K562 (cell line): ENCODE results near the gene GRID2IP. TPM values are rescaled to one million over a fixed set of nuclear protein-coding genes. Genes with fewer than 3 reads are reported as not detected.

Experiments used
- ELF1 ChIP-seq: fragments of 200-800 bp; sonication (Bioruptor generic); IDR thresholded peaks from 2 replicates; pipeline ENCODE4 v1.6.1; 2016; ENCODE audit warnings: missing genetic modification characterization, missing compliant biosample characterization
- ETV5 ChIP-seq: sonication (generic); formaldehyde crosslinking; IDR thresholded peaks from 2 replicates; pipeline ENCODE4 v1.4.0; 2020; ENCODE audit warnings: low read depth, mild to moderate bottlenecking, missing genetic modification reagents
- MYBL2 ChIP-seq, 2 experiments: fragments of 450-650 bp in 1 of 2; sonication (generic) in 1 of 2; formaldehyde crosslinking in 1 of 2; IDR thresholded peaks; 2 replicates each; pipeline versions ENCODE4 v1.6.1 to v1.8.1; 2017 to 2022; ENCODE audit warnings: borderline replicate concordance in 1 of 2, inconsistent platforms in 1 of 2, low read depth in 1 of 2, mild to moderate bottlenecking in 1 of 2, missing genetic modification reagents in 1 of 2, moderate library complexity in 1 of 2
- PHB ChIP-seq: fragments of 250-450 bp; sonication (Bioruptor Pico); IDR thresholded peaks from 2 replicates; pipeline ENCODE4 v1.5.0; 2021
- PML ChIP-seq: IDR thresholded peaks from 2 replicates; pipeline ENCODE4 v1.6.1; 2012; ENCODE audit warnings: low read length, inconsistent platforms
- SIX5 ChIP-seq, 2 experiments: IDR thresholded peaks; 2 replicates each; pipeline ENCODE4 v1.6.1; 2011; ENCODE audit warnings: low read length in 2 of 2, borderline replicate concordance in 1 of 2, low read depth in 1 of 2, mild to moderate bottlenecking in 1 of 2, moderate library complexity in 1 of 2; ENCODE audit not compliant: insufficient read depth in 1 of 2
- SMARCC2 ChIP-seq: fragments of 450-650 bp; IDR thresholded peaks from 2 replicates; pipeline ENCODE4 v1.6.1; 2017; ENCODE audit warnings: antibody characterized with exemption, moderate library complexity, mild to moderate bottlenecking, low read depth
- ZNF75A ChIP-seq: fragments of 450-650 bp; formaldehyde crosslinking; IDR thresholded peaks from 2 replicates; pipeline ENCODE4 v1.4.0; 2020; ENCODE audit warnings: mild to moderate bottlenecking
- polyA plus RNA-seq, 8 experiments: library from polyadenylated mRNA; depleted of rRNA in 4 of 8; stranded (reverse) in 5 of 8; unstranded in 3 of 8; fragments of >200 nt; fragmentation: Nextera tagmentation in 2 of 8; fragmentation: Illumina TruSeq in 1 of 8; extraction: Ambion mirVana in 2 of 8; extraction: Trizol in 1 of 8; gene quantifications; 2 replicates each; pipeline versions ENCODE4 v1.2.1 to v1.2.3, GENCODE V29; 2011 to 2014; ENCODE audit warnings: inconsistent platforms in 1 of 8, missing spikeins in 1 of 8
- total RNA-seq, 7 experiments: library from RNA; depleted of rRNA in 6 of 7; stranded (reverse); fragments of >200 nt in 6 of 7; fragmentation: Illumina TruSeq in 2 of 7; extraction: Trizol in 2 of 7; gene quantifications; 2 replicates each; pipeline versions ENCODE4 v1.2.1 to v1.2.3, GENCODE V29; 2011 to 2021; ENCODE audit warnings: low replicate concordance in 1 of 7
- TF ChIP-seq, protein P1 (sequence below): sonication (generic); formaldehyde crosslinking; IDR thresholded peaks from 2 replicates; pipeline ENCODE4 v1.8.0; 2023; ENCODE audit warnings: mild to moderate bottlenecking, missing genetic modification reagents
- TF ChIP-seq, protein P2 (sequence below): fragments of 450-650 bp; IDR thresholded peaks from 2 replicates; pipeline ENCODE4 v1.6.1; 2016; ENCODE audit warnings: mild to moderate bottlenecking
- TF ChIP-seq, protein P3 (sequence below): fragments of 450-650 bp; IDR thresholded peaks from 2 replicates; pipeline ENCODE4 v1.6.1; 2016; ENCODE audit warnings: mild to moderate bottlenecking, moderate library complexity

Gene GRID2IP
- total and polyA plus RNA-seq, 9 of the 15 experiments (the other 6 are each of a cell fraction or from before 2014, with no cell fraction given), result not detected

DNA sequence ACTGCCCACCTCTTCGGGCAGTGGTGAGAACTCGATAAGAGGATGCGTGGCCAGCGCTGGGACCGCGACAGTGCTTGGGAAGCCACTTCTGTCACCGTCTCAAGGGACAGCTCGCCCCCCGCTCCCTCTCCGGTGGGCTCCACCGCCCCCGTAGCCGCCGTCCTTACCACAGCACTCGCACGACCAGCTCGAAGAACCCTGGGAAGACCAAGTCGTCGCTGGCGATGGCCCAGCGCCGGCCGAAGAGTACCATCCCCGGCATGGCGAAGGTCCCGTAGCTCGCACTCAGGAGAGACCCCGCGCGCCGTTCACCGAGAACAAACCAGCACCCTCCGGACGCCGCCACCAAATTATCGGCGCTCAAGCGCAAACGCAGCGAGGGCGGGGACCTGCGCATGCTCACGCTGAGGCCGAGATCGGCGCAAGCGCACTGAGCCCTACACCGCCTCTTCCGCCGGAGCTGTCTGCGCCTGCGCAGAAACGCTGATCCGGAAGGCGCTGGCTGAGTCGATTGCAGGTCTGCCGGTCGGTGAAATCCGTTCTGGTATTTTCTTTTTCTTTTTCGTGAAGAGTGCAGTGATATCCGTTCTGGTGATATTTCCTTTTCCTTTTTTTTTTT is 103.6 kb downstream of the GRID2IP start, which contains the start of gene DAGLB (continued):
- TF ChIP-seq ETV5 (peak; percentile 7; the same call in 1 of the 2 replicates), MYBL2 (IDR thresholded peaks at IDR 0.05; ENCODE audit: low read depth) (no peak), MYBL2 (CRISPR knock-in tag; IDR thresholded peaks at IDR 0.05; ENCODE audit: borderline replicate concordance) (no peak), PHB (CRISPR knock-in tag) (0 out of 2 replicates have a peak, but pooled peaks have one; percentile 18), SIX5 (IDR thresholded peaks at IDR 0.05; ENCODE audit: borderline replicate concordance in 1 of 2, insufficient read depth in 1 of 2, low read depth in 1 of 2, low read length in 2 of 2) (no peak), PML (peak; percentile 72; the same call in 1 of the 2 replicates), SMARCC2 (0 out of 2 replicates have a peak, but pooled peaks have one; percentile 11), ELF1 (tag) (peak; percentile 54), ZNF75A (no peak)
- TF ChIP-seq, protein P1, sequence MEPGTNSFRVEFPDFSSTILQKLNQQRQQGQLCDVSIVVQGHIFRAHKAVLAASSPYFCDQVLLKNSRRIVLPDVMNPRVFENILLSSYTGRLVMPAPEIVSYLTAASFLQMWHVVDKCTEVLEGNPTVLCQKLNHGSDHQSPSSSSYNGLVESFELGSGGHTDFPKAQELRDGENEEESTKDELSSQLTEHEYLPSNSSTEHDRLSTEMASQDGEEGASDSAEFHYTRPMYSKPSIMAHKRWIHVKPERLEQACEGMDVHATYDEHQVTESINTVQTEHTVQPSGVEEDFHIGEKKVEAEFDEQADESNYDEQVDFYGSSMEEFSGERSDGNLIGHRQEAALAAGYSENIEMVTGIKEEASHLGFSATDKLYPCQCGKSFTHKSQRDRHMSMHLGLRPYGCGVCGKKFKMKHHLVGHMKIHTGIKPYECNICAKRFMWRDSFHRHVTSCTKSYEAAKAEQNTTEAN (CRISPR knock-in tag), result 0 out of 2 replicates have a peak, but pooled peaks have one; percentile 52
- TF ChIP-seq, protein P2, sequence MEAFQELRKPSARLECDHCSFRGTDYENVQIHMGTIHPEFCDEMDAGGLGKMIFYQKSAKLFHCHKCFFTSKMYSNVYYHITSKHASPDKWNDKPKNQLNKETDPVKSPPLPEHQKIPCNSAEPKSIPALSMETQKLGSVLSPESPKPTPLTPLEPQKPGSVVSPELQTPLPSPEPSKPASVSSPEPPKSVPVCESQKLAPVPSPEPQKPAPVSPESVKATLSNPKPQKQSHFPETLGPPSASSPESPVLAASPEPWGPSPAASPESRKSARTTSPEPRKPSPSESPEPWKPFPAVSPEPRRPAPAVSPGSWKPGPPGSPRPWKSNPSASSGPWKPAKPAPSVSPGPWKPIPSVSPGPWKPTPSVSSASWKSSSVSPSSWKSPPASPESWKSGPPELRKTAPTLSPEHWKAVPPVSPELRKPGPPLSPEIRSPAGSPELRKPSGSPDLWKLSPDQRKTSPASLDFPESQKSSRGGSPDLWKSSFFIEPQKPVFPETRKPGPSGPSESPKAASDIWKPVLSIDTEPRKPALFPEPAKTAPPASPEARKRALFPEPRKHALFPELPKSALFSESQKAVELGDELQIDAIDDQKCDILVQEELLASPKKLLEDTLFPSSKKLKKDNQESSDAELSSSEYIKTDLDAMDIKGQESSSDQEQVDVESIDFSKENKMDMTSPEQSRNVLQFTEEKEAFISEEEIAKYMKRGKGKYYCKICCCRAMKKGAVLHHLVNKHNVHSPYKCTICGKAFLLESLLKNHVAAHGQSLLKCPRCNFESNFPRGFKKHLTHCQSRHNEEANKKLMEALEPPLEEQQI, result no peak
- TF ChIP-seq, protein P3, sequence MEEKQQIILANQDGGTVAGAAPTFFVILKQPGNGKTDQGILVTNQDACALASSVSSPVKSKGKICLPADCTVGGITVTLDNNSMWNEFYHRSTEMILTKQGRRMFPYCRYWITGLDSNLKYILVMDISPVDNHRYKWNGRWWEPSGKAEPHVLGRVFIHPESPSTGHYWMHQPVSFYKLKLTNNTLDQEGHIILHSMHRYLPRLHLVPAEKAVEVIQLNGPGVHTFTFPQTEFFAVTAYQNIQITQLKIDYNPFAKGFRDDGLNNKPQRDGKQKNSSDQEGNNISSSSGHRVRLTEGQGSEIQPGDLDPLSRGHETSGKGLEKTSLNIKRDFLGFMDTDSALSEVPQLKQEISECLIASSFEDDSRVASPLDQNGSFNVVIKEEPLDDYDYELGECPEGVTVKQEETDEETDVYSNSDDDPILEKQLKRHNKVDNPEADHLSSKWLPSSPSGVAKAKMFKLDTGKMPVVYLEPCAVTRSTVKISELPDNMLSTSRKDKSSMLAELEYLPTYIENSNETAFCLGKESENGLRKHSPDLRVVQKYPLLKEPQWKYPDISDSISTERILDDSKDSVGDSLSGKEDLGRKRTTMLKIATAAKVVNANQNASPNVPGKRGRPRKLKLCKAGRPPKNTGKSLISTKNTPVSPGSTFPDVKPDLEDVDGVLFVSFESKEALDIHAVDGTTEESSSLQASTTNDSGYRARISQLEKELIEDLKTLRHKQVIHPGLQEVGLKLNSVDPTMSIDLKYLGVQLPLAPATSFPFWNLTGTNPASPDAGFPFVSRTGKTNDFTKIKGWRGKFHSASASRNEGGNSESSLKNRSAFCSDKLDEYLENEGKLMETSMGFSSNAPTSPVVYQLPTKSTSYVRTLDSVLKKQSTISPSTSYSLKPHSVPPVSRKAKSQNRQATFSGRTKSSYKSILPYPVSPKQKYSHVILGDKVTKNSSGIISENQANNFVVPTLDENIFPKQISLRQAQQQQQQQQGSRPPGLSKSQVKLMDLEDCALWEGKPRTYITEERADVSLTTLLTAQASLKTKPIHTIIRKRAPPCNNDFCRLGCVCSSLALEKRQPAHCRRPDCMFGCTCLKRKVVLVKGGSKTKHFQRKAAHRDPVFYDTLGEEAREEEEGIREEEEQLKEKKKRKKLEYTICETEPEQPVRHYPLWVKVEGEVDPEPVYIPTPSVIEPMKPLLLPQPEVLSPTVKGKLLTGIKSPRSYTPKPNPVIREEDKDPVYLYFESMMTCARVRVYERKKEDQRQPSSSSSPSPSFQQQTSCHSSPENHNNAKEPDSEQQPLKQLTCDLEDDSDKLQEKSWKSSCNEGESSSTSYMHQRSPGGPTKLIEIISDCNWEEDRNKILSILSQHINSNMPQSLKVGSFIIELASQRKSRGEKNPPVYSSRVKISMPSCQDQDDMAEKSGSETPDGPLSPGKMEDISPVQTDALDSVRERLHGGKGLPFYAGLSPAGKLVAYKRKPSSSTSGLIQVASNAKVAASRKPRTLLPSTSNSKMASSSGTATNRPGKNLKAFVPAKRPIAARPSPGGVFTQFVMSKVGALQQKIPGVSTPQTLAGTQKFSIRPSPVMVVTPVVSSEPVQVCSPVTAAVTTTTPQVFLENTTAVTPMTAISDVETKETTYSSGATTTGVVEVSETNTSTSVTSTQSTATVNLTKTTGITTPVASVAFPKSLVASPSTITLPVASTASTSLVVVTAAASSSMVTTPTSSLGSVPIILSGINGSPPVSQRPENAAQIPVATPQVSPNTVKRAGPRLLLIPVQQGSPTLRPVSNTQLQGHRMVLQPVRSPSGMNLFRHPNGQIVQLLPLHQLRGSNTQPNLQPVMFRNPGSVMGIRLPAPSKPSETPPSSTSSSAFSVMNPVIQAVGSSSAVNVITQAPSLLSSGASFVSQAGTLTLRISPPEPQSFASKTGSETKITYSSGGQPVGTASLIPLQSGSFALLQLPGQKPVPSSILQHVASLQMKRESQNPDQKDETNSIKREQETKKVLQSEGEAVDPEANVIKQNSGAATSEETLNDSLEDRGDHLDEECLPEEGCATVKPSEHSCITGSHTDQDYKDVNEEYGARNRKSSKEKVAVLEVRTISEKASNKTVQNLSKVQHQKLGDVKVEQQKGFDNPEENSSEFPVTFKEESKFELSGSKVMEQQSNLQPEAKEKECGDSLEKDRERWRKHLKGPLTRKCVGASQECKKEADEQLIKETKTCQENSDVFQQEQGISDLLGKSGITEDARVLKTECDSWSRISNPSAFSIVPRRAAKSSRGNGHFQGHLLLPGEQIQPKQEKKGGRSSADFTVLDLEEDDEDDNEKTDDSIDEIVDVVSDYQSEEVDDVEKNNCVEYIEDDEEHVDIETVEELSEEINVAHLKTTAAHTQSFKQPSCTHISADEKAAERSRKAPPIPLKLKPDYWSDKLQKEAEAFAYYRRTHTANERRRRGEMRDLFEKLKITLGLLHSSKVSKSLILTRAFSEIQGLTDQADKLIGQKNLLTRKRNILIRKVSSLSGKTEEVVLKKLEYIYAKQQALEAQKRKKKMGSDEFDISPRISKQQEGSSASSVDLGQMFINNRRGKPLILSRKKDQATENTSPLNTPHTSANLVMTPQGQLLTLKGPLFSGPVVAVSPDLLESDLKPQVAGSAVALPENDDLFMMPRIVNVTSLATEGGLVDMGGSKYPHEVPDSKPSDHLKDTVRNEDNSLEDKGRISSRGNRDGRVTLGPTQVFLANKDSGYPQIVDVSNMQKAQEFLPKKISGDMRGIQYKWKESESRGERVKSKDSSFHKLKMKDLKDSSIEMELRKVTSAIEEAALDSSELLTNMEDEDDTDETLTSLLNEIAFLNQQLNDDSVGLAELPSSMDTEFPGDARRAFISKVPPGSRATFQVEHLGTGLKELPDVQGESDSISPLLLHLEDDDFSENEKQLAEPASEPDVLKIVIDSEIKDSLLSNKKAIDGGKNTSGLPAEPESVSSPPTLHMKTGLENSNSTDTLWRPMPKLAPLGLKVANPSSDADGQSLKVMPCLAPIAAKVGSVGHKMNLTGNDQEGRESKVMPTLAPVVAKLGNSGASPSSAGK, result 0 out of 2 replicates have a peak, but pooled peaks have one; percentile 5
